HUES6 (cell line): Measurements from ENCODE around the gene MYL11.
A peak's percentile ranks its signal among the peaks of the same experiment; 100 is the strongest.

Experiments
- H3K27ac ChIP-seq: 2 replicates; pipeline ENCODE4 v1.7.0; 2013; ENCODE audit warnings: low read depth, mild to moderate bottlenecking, low read length, inconsistent platforms
- H3K27me3 ChIP-seq: 2 replicates; pipeline ENCODE4 v1.6.1; 2013; ENCODE audit warnings: low read length; ENCODE audit not compliant: control insufficient read depth, insufficient read depth
- H3K36me3 ChIP-seq: 2 replicates; pipeline ENCODE4 v1.6.1; 2013; ENCODE audit warnings: low read length; ENCODE audit not compliant: control insufficient read depth, insufficient read depth
- H3K4me1 ChIP-seq: 2 replicates; pipeline ENCODE4 v1.6.1; 2013; ENCODE audit warnings: low read length; ENCODE audit not compliant: control insufficient read depth, insufficient read depth
- H3K4me3 ChIP-seq: 2 replicates; pipeline ENCODE4 v1.5.1; 2013; ENCODE audit warnings: low read depth, low read length
- H3K9ac ChIP-seq: one replicate; pipeline ENCODE4 v1.6.1; 2013; ENCODE audit warnings: mild to moderate bottlenecking, low read length
- H3K9me3 ChIP-seq: 2 replicates; pipeline ENCODE4 v1.6.1; 2013; ENCODE audit warnings: low read depth, low read length; ENCODE audit not compliant: control insufficient read depth, insufficient read depth

The MYL11 gene

DNA sequence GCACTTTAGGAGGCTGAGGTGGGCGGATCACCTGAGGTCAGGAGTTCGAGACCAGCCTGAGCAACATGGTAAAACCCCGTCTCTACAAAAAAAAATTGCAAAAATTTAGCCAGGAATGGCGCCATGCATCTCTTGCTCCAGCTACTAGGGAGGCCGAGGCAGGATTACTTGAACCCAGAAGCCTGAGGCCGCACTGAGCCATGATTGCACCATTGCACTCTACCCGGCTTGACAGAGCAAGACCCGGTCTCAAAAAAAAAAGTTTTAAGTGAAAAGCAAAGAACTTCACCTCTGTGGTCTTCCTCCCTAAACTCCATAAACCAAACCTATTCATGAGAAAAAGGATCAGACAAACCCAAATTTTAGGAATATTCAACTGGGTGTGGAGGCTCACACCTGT lies 26.5 kb upstream of the MYL11 start:
- H3K9me3 ChIP-seq: no peaks in the 10 kb centered on the region
- no peaks in the 10 kb centered on the region for H3K27me3 ChIP-seq
- H3K4me3 ChIP-seq: no peak overlapping the region
- no peaks in the 10 kb centered on the region for H3K4me1 ChIP-seq
- no peak overlapping the region for H3K9ac ChIP-seq
- no peak overlapping the region for H3K27ac ChIP-seq
- H3K36me3 ChIP-seq: peaks cover 34% of the 10 kb centered on the region

DNA sequence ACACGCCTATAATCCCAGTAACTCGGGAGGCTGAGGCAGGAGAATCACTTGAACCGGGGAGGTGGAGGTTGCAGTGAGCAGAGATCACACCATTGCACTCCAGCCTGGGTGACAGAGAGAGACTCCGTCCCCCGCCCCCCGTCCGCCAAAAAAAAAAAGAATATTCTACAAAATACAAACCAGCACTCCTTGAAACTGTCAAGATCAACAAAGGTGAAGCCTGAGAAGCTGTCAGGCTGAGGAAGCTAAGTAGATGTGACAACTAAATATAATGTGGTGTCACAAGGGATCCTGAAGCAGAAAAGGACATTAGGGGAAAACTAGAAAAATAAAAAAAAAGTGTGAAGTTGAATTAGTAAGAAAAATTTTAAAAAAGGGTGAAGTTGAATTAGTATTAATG lies 25.7 kb upstream of the MYL11 start:
- H3K9ac ChIP-seq: no peak overlapping the region
- no peaks in the 10 kb centered on the region for H3K27me3 ChIP-seq
- H3K4me1 ChIP-seq: peaks cover 2% of the 10 kb centered on the region
- H3K4me3 ChIP-seq: no peak overlapping the region
- peaks cover 43% of the 10 kb centered on the region for H3K36me3 ChIP-seq
- H3K27ac ChIP-seq: no peak overlapping the region
- H3K9me3 ChIP-seq: no peaks in the 10 kb centered on the region

DNA sequence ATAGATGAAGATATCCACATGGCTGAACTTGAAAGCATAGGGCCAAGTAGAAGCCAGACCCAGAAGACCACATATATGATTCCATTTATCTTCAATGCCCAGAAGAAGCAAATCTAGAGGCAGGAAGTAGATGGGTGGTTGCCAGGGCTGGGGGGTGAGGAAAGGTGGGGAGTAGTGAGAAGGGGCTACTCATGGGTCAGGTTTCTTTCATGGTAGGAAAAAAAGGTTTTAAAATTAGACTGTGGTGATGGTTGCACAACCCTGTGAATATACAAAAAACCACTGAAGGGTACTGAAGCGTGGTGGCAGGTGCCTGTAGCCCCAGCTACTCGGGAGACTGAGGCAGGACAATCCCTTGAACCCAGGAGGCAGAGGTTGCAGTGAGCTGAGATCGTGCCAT lies 24.9 kb upstream of the MYL11 start:
- peaks cover 43% of the 10 kb centered on the region for H3K36me3 ChIP-seq
- H3K27me3 ChIP-seq: no peaks in the 10 kb centered on the region
- H3K4me3 ChIP-seq: no peak overlapping the region
- no peak overlapping the region for H3K9ac ChIP-seq
- H3K9me3 ChIP-seq: no peaks in the 10 kb centered on the region
- H3K4me1 ChIP-seq: peaks cover 4% of the 10 kb centered on the region
- no peak overlapping the region for H3K27ac ChIP-seq

GRCh38 chr16:30350134-30350871 lies 24.3 kb upstream of the MYL11 start:
- Histone ChIP-seq H3K27me3 (no peaks in the 10 kb centered on the region), H3K4me1 (peaks cover 4% of the 10 kb centered on the region), H3K27ac (no peak overlapping the region), H3K4me3 (no peak overlapping the region), H3K9ac (no peak overlapping the region), H3K36me3 (peaks cover 43% of the 10 kb centered on the region), H3K9me3 (no peaks in the 10 kb centered on the region)

DNA sequence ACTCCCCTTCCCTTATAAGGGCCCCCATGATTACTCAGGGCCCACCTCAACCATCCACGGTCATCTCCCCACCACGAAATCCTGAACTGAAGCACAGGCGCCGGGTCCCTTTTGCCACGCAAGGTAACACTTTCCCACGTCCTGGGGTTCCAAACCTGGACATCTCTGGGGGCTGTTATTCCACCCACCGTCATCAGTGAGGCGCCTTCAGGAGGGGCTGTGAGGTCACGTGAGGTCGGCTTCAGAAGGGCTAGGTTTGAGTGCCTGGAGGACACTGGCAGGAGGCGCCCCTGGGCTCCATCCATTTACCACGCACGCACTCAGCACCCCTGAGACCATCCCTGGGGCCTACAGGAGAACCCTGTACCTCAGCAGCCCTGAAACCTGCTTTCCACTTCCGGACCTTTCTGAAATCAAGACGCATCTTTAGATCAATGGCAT lies 23.6 kb upstream of the MYL11 start:
- H3K36me3 ChIP-seq: peaks cover 43% of the 10 kb centered on the region
- H3K9ac ChIP-seq: no peak overlapping the region
- no peak overlapping the region for H3K4me3 ChIP-seq
- H3K27ac ChIP-seq: no peak overlapping the region
- H3K4me1 ChIP-seq: peaks cover 7% of the 10 kb centered on the region
- no peaks in the 10 kb centered on the region for H3K27me3 ChIP-seq
- H3K9me3 ChIP-seq: no peaks in the 10 kb centered on the region

- H3K4me1 ChIP-seq: peaks cover 12% of the 10 kb centered on the region
- no peak overlapping the region for H3K9ac ChIP-seq
- H3K36me3 ChIP-seq: peaks cover 43% of the 10 kb centered on the region
- H3K27me3 ChIP-seq: no peaks in the 10 kb centered on the region
- H3K4me3 ChIP-seq: no peak overlapping the region
- no peaks in the 10 kb centered on the region for H3K9me3 ChIP-seq
- H3K27ac ChIP-seq: no peak overlapping the region
Measured at GRCh38 chr16:30351586-30352419, 22.8 kb upstream of the MYL11 start.

GRCh38 chr16:30352488-30353401 lies 21.9 kb upstream of the MYL11 start:
- Histone ChIP-seq H3K36me3 (peaks cover 51% of the 10 kb centered on the region), H3K4me3 (no peak overlapping the region), H3K9ac (no peak overlapping the region), H3K4me1 (peaks cover 12% of the 10 kb centered on the region), H3K9me3 (no peaks in the 10 kb centered on the region), H3K27me3 (no peaks in the 10 kb centered on the region), H3K27ac (no peak overlapping the region)

GRCh38 chr16:30353438-30354129 lies 21.0 kb upstream of the MYL11 start:
- H3K4me3 ChIP-seq: no peak overlapping the region; the same call in 1 of the 2 replicates
- no peak overlapping the region for H3K27ac ChIP-seq
- H3K9ac ChIP-seq: peak overlapping the region; percentile 98
- no peaks in the 10 kb centered on the region for H3K9me3 ChIP-seq
- H3K4me1 ChIP-seq: peaks cover 12% of the 10 kb centered on the region
- H3K27me3 ChIP-seq: no peaks in the 10 kb centered on the region
- H3K36me3 ChIP-seq: peaks cover 56% of the 10 kb centered on the region

DNA sequence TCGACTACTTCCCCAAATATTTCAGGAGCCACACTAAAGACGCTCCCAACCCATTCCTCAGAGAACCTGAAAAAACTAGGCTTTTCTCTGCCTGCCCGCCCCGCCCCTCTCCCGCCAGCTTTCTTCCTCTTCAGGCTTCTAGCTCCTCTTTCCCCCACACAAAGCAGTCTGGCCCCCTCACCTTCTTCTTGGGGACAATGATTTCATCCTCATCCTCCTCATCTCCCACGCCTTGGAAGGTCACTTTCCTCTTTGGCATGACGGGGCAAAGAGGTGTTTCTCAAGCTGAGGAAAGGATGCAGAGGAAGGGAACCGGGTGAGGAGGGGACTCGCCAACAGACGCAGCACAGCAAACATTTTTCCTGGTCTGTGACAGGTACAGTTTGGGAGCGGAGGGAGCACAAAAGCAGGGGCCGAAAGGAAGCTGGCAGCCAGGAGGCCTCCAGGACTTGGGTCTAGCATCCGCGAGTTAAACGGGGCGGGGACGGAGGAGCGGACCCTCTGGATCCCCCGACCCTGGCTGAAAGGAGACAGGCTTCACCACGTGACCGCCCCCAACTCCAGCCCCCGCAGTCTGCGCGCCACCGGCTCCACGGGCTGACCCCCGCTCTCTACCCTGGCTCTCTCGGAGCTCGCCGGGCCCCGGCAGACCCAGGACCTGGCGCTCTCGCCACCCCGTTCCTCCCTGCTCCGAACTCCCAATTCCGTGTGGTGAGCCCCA lies 20.0 kb upstream of the MYL11 start:
- H3K4me3 ChIP-seq: peak overlapping the region; percentile 98
- H3K27me3 ChIP-seq: no peaks in the 10 kb centered on the region
- peak overlapping the region; percentile 98 for H3K9ac ChIP-seq
- no peaks in the 10 kb centered on the region for H3K9me3 ChIP-seq
- peaks cover 12% of the 10 kb centered on the region for H3K4me1 ChIP-seq
- peaks cover 60% of the 10 kb centered on the region for H3K36me3 ChIP-seq
- H3K27ac ChIP-seq: peak overlapping the region; percentile 86
